Lung microvascular endothelial cell (primary cell): ENCODE data around the gene NRG4. TPM values are rescaled to one million over a fixed set of nuclear protein-coding genes. Genes with fewer than 3 reads are reported as not detected.
"Not testable (repeated sequence)": the region's sequence is repeated elsewhere in the genome, so short reads cannot be mapped to it uniquely, and the experiment has no call there.

ENCODE experiments used
- DNase-seq, 2 donors: peaks; one replicate each; pipeline versions ENCODE4 v3.0.0 to v3.0.0-alpha.2; 2010; ENCODE audit warnings: low read depth in 2 of 2
- total RNA-seq: library from RNA; depleted of rRNA; stranded (reverse); fragments of >200 nt; gene quantifications from 2 replicates; pipeline ENCODE4 v1.2.1, GENCODE V29; 2014

Gene NRG4
- total RNA-seq, 1 donor from 2014 or later = not detected

- no peak for DNase-seq
Measured at GRCh38 chr15:75927601-75928000, 84.6 kb downstream of the NRG4 start.

GRCh38 chr15:75926931-75927330 lies 85.3 kb downstream of the NRG4 start:
- no peak for DNase-seq

- DNase-seq = no peak
Measured at GRCh38 chr15:75925440-75925839, 86.8 kb downstream of the NRG4 start.

GRCh38 chr15:75924576-75924975 lies 87.6 kb downstream of the NRG4 start:
- no peak for DNase-seq

- no peak for DNase-seq
Measured at GRCh38 chr15:75923756-75924155, 88.5 kb downstream of the NRG4 start.

- peak; percentile 75 to 88 for DNase-seq
Measured at GRCh38 chr15:75921732-75922703, 90.2 kb downstream of the NRG4 start.

- DNase-seq = peak in 1 of 2 donors; percentile 13
Measured at GRCh38 chr15:75920079-75920478, 92.1 kb downstream of the NRG4 start.

- no peak for DNase-seq
Measured at GRCh38 chr15:75918135-75918534, 94.1 kb downstream of the NRG4 start.

- DNase-seq = no peak
Measured at GRCh38 chr15:75916978-75917377, 95.2 kb downstream of the NRG4 start.

GRCh38 chr15:75910355-75910754 lies 101.9 kb downstream of the NRG4 start:
- not testable (repeated sequence) for DNase-seq

GRCh38 chr15:75905231-75905630 lies 107.0 kb downstream of the NRG4 start:
- no peak for DNase-seq

GRCh38 chr15:75903331-75904239 lies 108.6 kb downstream of the NRG4 start, which contains the start of gene FBXO22:
Gene FBXO22 (plus strand): TSS chr15:75903878. CDS start chr15:75903964, 86 bp downstream.
- peak; percentile 92 to 93 for DNase-seq

GRCh38 chr15:75902129-75902557 lies 110.1 kb downstream of the NRG4 start:
- DNase-seq = peak; percentile 4 to 29

- no peak for DNase-seq
Measured at GRCh38 chr15:75900577-75900976, 111.6 kb downstream of the NRG4 start.

- no peak for DNase-seq
Measured at GRCh38 chr15:75895731-75896130, 116.5 kb downstream of the NRG4 start.

GRCh38 chr15:75891895-75892294 lies 120.3 kb downstream of the NRG4 start:
- DNase-seq = peak; percentile 66 to 94

Other genes with a start within 250 kb of the NRG4 start
- 41.2 and 59.9 TPM in 2 replicates for gene UBE2Q2, start 169.0 kb downstream of the NRG4 start, total RNA-seq
- gene FBXO22, start 108.5 kb downstream of the NRG4 start, total RNA-seq = 30.8 and 41.2 TPM in 2 replicates
- not detected in 2 replicates for gene TMEM266, start 47.6 kb upstream of the NRG4 start, total RNA-seq